OCI-LY7 (cell line): Measurements from ENCODE around the gene SLC4A1.

Source experiments
- CTCF ChIP-seq: fragments of 200-600 bp; sonication (generic); conservative IDR thresholded peaks from 2 replicates; pipeline ENCODE4 v1.5.1; 2014; ENCODE audit warnings: mild to moderate bottlenecking, antibody characterized with exemption, low read length, moderate library complexity, mixed read lengths
- EZH2phosphoT487 ChIP-seq: fragments of 200-600 bp; sonication (generic); IDR thresholded peaks from 2 replicates; pipeline ENCODE4 v1.6.1; 2018; ENCODE audit warnings: low read depth, borderline replicate concordance, mild to moderate bottlenecking, mixed run types, antibody characterized with exemption, low read length, moderate library complexity, mixed read lengths

GRCh38 chr17:44314524-44314868 is 46.6 kb upstream of the SLC4A1 start:
- no peak for TF ChIP-seq CTCF
- TF ChIP-seq EZH2phosphoT487 = no peak
